HCT116 (cell line): Measurements from ENCODE around the gene SPATA31D4. TPM values are rescaled to one million over a fixed set of nuclear protein-coding genes. Genes with fewer than 3 reads are reported as not detected.

ENCODE experiments used
- ATAC-seq: fragments of 200-7000 bp; cut with Tn5 transposase; 2 replicates; pipeline ENCODE4 v1.9.1; 2020; ENCODE audit warnings: mild to moderate bottlenecking, moderate library complexity
- BruUV-seq: library from RNA; stranded (reverse); fragments of 400-500 nt; replicated peaks from 2 replicates; lab custom pipeline; 2021; lab: Mats Ljungman, UMichigan
- CTCF ChIA-PET: fragments of 300-600 bp; sonication (Branson Sonifier 250); formaldehyde crosslinking; loops from one replicate; lab custom pipeline; 2021; ENCODE audit warnings: antibody characterized with exemption; lab: Charles Lee
- POLR2A ChIA-PET: fragments of 300-600, 350-600 bp; sonication (Branson Sonifier 250); formaldehyde crosslinking; loops from one replicate; lab custom pipeline; 2021; ENCODE audit warnings: antibody characterized with exemption; lab: Charles Lee
- RAD21 ChIA-PET, 2 experiments: fragments of 300-600 bp; sonication (Branson Sonifier 250); formaldehyde crosslinking; loops; one replicate each; lab custom pipeline; 2023; ENCODE audit warnings: low total read pairs in 2 of 2; ENCODE audit not compliant: uncharacterized antibody in 2 of 2, unreplicated experiment in 2 of 2, low non-redundant PET in 1 of 2; lab: Charles Lee
- DNase-seq: peaks from one replicate; pipeline ENCODE4 v3.0.0-alpha.2; 2010; ENCODE audit warnings: low read depth, low spot score
- H2AFZ ChIP-seq: fragments of 200-600 bp; shearing (Covaris generic), sonication (generic); 2 replicates; pipeline ENCODE4 v1.6.1; 2017; ENCODE audit warnings: low read depth, mixed run types, mixed read lengths, antibody characterized with exemption, low read length; ENCODE audit not compliant: poor library complexity, severe bottlenecking
- H3K27ac ChIP-seq: 2 replicates; pipeline ENCODE4 v1.5.1; 2012; ENCODE audit warnings: low read depth, low read length
- H3K27me3 ChIP-seq: fragments of 200-600 bp; sonication (generic); 2 replicates; pipeline ENCODE4 v1.6.1; 2016; ENCODE audit warnings: mixed run types, low read length, mixed read lengths; ENCODE audit not compliant: insufficient read depth
- H3K36me3 ChIP-seq, 2 experiments: fragments of 200-500 bp in 1 of 2; fragments of 200-600 bp in 1 of 2; sonication (Bioruptor generic) in 1 of 2; sonication (generic) in 1 of 2; 2 replicates each; pipeline versions ENCODE4 v1.5.1 to v1.6.1; 2014 to 2016; ENCODE audit warnings: low read length in 2 of 2, inconsistent platforms in 1 of 2, mixed read lengths in 1 of 2, mixed run types in 1 of 2; ENCODE audit not compliant: insufficient read depth in 2 of 2, control insufficient read depth in 1 of 2
- H3K4me1 ChIP-seq, 2 experiments: fragments of 200-600 bp in 1 of 2; sonication (generic) in 1 of 2; 2 replicates each; pipeline versions ENCODE4 v1.5.1 to v1.6.1; 2012 to 2017; ENCODE audit warnings: low read length in 2 of 2, inconsistent platforms in 1 of 2, mild to moderate bottlenecking in 1 of 2, mixed read lengths in 1 of 2, mixed run types in 1 of 2, moderate library complexity in 1 of 2; ENCODE audit not compliant: insufficient read depth in 2 of 2, control insufficient read depth in 1 of 2
- H3K4me2 ChIP-seq: fragments of 200-600 bp; sonication (generic); 2 replicates; pipeline ENCODE4 v1.6.1; 2017; ENCODE audit warnings: mixed run types, low read length, mixed read lengths
- H3K4me3 ChIP-seq, 2 experiments: fragments of 200-600 bp in 1 of 2; sonication (generic) in 1 of 2; replicated peaks in 1 of 2; 2 replicates each; pipeline ENCODE4 v1.5.1; 2011 to 2016; ENCODE audit warnings: low read length in 2 of 2, control low read depth in 1 of 2, low read depth in 1 of 2, mild to moderate bottlenecking in 1 of 2, mixed read lengths in 1 of 2, mixed run types in 1 of 2
- H3K79me2 ChIP-seq: fragments of 200-600 bp; sonication (generic); 2 replicates; pipeline ENCODE4 v1.6.1; 2017; ENCODE audit warnings: mild to moderate bottlenecking, mixed run types, low read length, moderate library complexity, mixed read lengths; ENCODE audit not compliant: insufficient read depth
- H3K9ac ChIP-seq: fragments of 200-600 bp; sonication (generic); 2 replicates; pipeline ENCODE4 v1.6.1; 2016; ENCODE audit warnings: low read length, mixed read lengths
- H3K9me2 ChIP-seq: fragments of 200-600 bp; sonication (generic), shearing (Covaris generic); 2 replicates; pipeline ENCODE4 v1.6.1; 2017; ENCODE audit warnings: mixed run types, mild to moderate bottlenecking, moderate library complexity; ENCODE audit not compliant: insufficient read depth
- H3K9me3 ChIP-seq, 2 experiments: fragments of 200-500 bp in 1 of 2; fragments of 200-600 bp in 1 of 2; sonication (Bioruptor generic) in 1 of 2; sonication (generic) in 1 of 2; 2 replicates each; pipeline ENCODE4 v1.6.1; 2014 to 2017; ENCODE audit warnings: low read length in 2 of 2, mixed read lengths in 2 of 2, inconsistent platforms in 1 of 2, low read depth in 1 of 2, mild to moderate bottlenecking in 1 of 2, mixed run types in 1 of 2, moderate library complexity in 1 of 2; ENCODE audit not compliant: control insufficient read depth in 1 of 2, insufficient read depth in 1 of 2
- H4K20me1 ChIP-seq: fragments of 200-600 bp; sonication (generic), shearing (Covaris generic); 2 replicates; pipeline ENCODE4 v1.6.1; 2017; ENCODE audit warnings: mixed run types, mild to moderate bottlenecking, moderate library complexity; ENCODE audit not compliant: insufficient read depth
- CBX3 ChIP-seq: IDR thresholded peaks from 2 replicates; pipeline ENCODE4 v1.6.1; 2012; ENCODE audit warnings: low read depth
- ELF1 ChIP-seq: IDR thresholded peaks from 2 replicates; pipeline ENCODE4 v1.6.1; 2012; ENCODE audit warnings: low read depth, borderline replicate concordance
- EZH2phosphoT487 ChIP-seq: fragments of 200-600 bp; IDR thresholded peaks from 2 replicates; pipeline ENCODE4 v1.6.1; 2018; ENCODE audit warnings: antibody characterized with exemption, borderline replicate concordance
- FOSL1 ChIP-seq: IDR thresholded peaks from 2 replicates; pipeline ENCODE4 v1.6.1; 2012; ENCODE audit warnings: low read depth
- POLR2A ChIP-seq: IDR thresholded peaks from 2 replicates; pipeline ENCODE4 v1.7.0; 2011; ENCODE audit warnings: borderline replicate concordance; ENCODE audit not compliant: insufficient read depth, insufficient read length; ENCODE audit errors: extremely low read depth
- RAD21 ChIP-seq: IDR thresholded peaks from 2 replicates; pipeline ENCODE4 v1.6.1; 2012; ENCODE audit warnings: low read depth, mild to moderate bottlenecking
- SP1 ChIP-seq: IDR thresholded peaks from 2 replicates; pipeline ENCODE4 v1.6.1; 2012; ENCODE audit warnings: low read depth
- TCF7L2 ChIP-seq: IDR thresholded peaks from 2 replicates; pipeline ENCODE4 v1.7.0; 2011; ENCODE audit warnings: borderline replicate concordance, inconsistent platforms; ENCODE audit not compliant: insufficient read depth, insufficient read length; ENCODE audit errors: extremely low read depth
- ZFX ChIP-seq: fragments of 450-650 bp; IDR thresholded peaks from 2 replicates; pipeline ENCODE4 v1.6.1; 2017
- intact Hi-C: fragments of 100-400 bp; cut with micrococcal nuclease; formaldehyde crosslinking; loops from 2 replicates; pipeline ENCODE4 v1.10.0; 2022
- total RNA-seq: library from RNA; stranded (reverse); gene quantifications from one replicate; pipeline ENCODE4 v1.2.1, GENCODE V29; 2021; ENCODE audit not compliant: unreplicated experiment
- TF ChIP-seq, protein P1 (sequence below), 3 experiments: fragments of 200-600 bp in 1 of 3; sonication (generic) in 1 of 3; IDR thresholded peaks in 2 of 3; conservative IDR thresholded peaks in 1 of 3; 2 replicates each; pipeline ENCODE4 v1.5.1; 2012 to 2017; ENCODE audit warnings: low read depth in 2 of 3, low read length in 2 of 3, antibody characterized with exemption in 1 of 3, borderline replicate concordance in 1 of 3, control low read depth in 1 of 3, mild to moderate bottlenecking in 1 of 3, mixed read lengths in 1 of 3, mixed run types in 1 of 3, moderate library complexity in 1 of 3; ENCODE audit not compliant: insufficient read depth in 1 of 3
- TF ChIP-seq, protein P2 (sequence below): IDR thresholded peaks from 2 replicates; pipeline ENCODE4 v1.6.1; 2011; ENCODE audit warnings: mild to moderate bottlenecking, low read length, moderate library complexity; ENCODE audit not compliant: insufficient replicate concordance; ENCODE audit errors: extremely low read depth

The SPATA31D4 gene
- total RNA-seq, 1 experiment from 2014 or later, result not detected

DNA sequence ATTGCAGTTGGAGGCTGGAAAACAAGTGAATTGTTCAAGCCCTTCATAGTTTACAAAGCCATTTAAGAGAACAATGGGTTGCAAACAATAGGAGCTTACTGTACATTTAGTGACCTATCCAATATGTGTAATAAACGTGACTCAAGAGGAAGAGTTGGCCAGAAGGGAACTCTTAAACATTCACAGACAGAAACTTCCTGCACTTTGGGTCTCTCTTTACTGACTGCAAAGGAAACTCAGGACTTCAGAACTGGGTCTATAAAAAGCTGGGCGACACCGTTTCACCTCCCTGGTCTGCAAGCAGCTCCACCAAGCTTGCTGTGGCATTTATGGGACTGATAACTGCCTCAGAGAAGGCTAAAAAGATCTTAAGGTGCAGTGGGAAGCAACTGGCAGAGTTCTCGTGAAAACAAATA, 48.7 kb upstream of the SPATA31D4 start:
- BruUV-seq, result no TSS peak

More for the DNA sequence above, 48.7 kb upstream of the SPATA31D4 start:
- H3K4me1 ChIP-seq, result no peaks in the 10 kb centered on the region
- ChIA-PET RAD21 (no interaction called here), CTCF (no interaction called here), POLR2A (no interaction called here)
- ATAC-seq (no peak), DNase-seq (no peak)
- H3K4me3 ChIP-seq, result no peak overlapping the region
- H3K4me2 ChIP-seq, result no peak overlapping the region
- H3K36me3 ChIP-seq, result no peaks in the 10 kb centered on the region
- no peaks in the 10 kb centered on the region for H4K20me1 ChIP-seq
- H3K79me2 ChIP-seq, result no peaks in the 10 kb centered on the region
- no peak overlapping the region for H3K9ac ChIP-seq
- H3K27ac ChIP-seq, result no peak overlapping the region
- TF ChIP-seq FOSL1 (no peak), SP1 (no peak), TCF7L2 (no peak), POLR2A (no peak), CBX3 (no peak), ZFX (no peak), ELF1 (no peak), RAD21 (no peak), EZH2phosphoT487 (no peak)
- TF ChIP-seq, protein P1, sequence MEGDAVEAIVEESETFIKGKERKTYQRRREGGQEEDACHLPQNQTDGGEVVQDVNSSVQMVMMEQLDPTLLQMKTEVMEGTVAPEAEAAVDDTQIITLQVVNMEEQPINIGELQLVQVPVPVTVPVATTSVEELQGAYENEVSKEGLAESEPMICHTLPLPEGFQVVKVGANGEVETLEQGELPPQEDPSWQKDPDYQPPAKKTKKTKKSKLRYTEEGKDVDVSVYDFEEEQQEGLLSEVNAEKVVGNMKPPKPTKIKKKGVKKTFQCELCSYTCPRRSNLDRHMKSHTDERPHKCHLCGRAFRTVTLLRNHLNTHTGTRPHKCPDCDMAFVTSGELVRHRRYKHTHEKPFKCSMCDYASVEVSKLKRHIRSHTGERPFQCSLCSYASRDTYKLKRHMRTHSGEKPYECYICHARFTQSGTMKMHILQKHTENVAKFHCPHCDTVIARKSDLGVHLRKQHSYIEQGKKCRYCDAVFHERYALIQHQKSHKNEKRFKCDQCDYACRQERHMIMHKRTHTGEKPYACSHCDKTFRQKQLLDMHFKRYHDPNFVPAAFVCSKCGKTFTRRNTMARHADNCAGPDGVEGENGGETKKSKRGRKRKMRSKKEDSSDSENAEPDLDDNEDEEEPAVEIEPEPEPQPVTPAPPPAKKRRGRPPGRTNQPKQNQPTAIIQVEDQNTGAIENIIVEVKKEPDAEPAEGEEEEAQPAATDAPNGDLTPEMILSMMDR (IDR thresholded peaks at IDR 0.05 in 2 of 3, conservative IDR thresholded peaks at IDR 0.05 in 1 of 3; ENCODE audit: borderline replicate concordance in 1 of 3, insufficient read depth in 1 of 3, low read depth in 2 of 3, low read length in 2 of 3), result no peak
- TF ChIP-seq, protein P2, sequence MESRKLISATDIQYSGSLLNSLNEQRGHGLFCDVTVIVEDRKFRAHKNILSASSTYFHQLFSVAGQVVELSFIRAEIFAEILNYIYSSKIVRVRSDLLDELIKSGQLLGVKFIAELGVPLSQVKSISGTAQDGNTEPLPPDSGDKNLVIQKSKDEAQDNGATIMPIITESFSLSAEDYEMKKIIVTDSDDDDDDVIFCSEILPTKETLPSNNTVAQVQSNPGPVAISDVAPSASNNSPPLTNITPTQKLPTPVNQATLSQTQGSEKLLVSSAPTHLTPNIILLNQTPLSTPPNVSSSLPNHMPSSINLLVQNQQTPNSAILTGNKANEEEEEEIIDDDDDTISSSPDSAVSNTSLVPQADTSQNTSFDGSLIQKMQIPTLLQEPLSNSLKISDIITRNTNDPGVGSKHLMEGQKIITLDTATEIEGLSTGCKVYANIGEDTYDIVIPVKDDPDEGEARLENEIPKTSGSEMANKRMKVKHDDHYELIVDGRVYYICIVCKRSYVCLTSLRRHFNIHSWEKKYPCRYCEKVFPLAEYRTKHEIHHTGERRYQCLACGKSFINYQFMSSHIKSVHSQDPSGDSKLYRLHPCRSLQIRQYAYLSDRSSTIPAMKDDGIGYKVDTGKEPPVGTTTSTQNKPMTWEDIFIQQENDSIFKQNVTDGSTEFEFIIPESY, result no peak
- no peak overlapping the region for H2AFZ ChIP-seq
- H3K27me3 ChIP-seq, result no peaks in the 10 kb centered on the region
- H3K9me2 ChIP-seq, result no peaks in the 10 kb centered on the region
- no peaks in the 10 kb centered on the region for H3K9me3 ChIP-seq
- intact Hi-C loops, result no loop called here
